ENCODE data around the gene AKT3. TPM values are rescaled to one million over a fixed set of nuclear protein-coding genes. Genes with fewer than 3 reads are reported as not detected.
"Not testable (repeated sequence)": the region's sequence is repeated elsewhere in the genome, so short reads cannot be mapped to it uniquely, and the experiment has no call there.

AKT3 gene
- total and polyA plus RNA-seq, 4 donors, result 7.1 to 53.1 (median 23.8) TPM

DNA sequence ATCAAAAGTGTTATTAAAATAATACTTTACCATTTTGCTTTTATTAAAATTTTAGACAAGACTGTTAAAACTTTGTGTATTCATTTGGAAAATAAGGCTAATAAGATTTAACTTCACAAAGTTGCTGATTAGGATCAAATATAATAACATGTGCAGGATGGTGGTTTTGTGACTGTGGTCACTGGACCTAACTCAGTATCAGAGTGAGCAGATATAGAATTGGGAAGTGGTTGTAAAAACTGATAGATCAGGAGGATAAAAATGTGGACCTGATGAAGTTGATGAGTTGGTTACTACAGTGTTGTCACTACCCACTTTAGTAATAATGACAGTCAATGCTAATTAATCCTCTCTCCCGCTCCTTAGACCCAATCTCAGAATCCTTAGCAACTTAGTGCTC, 186.4 kb downstream of the AKT3 start:
- 90 to 100% methylated on average over 1 of the region's 1 CpG for WGBS, 2 donors

GRCh38 chr1:243662169-243662568, 187.9 kb downstream of the AKT3 start:
- not testable (repeated sequence) for H3K36me3 ChIP-seq (ENCODE audit: control insufficient read depth in 4 of 4, insufficient read depth in 4 of 4, low read length in 4 of 4); ATAC-seq (ENCODE audit: insufficient read depth, low FRiP score); H3K9me3 ChIP-seq (ENCODE audit: control insufficient read depth in 4 of 4, insufficient read depth in 3 of 4, low read length in 3 of 4); H3K4me1 ChIP-seq (ENCODE audit: control insufficient read depth in 5 of 5, insufficient read depth in 5 of 5, low read length in 5 of 5); H3K27ac ChIP-seq (ENCODE audit: low read depth in 1 of 2, low read length in 1 of 2); H3K27me3 ChIP-seq (ENCODE audit: control insufficient read depth in 3 of 3, insufficient read depth in 3 of 3, low read length in 2 of 3); DNase-seq; H3K9ac ChIP-seq (ENCODE audit: insufficient read depth in 1 of 2, low read length in 2 of 2); H3K4me3 ChIP-seq
- no CpG with 5 or more reads among the region's 1 CpG for WGBS, 2 donors

More for the DNA sequence above, 186.4 kb downstream of the AKT3 start:
- ATAC-seq (ENCODE audit: insufficient read depth, low FRiP score) (no peak), DNase-seq (no peak)
- no peak overlapping the region for H3K27ac ChIP-seq (ENCODE audit: low read depth in 1 of 2, low read length in 1 of 2)
- no peaks in the 10 kb centered on the region for H3K27me3 ChIP-seq (ENCODE audit: control insufficient read depth in 3 of 3, insufficient read depth in 3 of 3, low read length in 2 of 3)
- no peaks in the 10 kb centered on the region for H3K4me1 ChIP-seq (ENCODE audit: control insufficient read depth in 5 of 5, insufficient read depth in 5 of 5, low read length in 5 of 5)
- H3K9me3 ChIP-seq (ENCODE audit: control insufficient read depth in 4 of 4, insufficient read depth in 3 of 4, low read length in 3 of 4), result no peaks in the 10 kb centered on the region
- H3K4me3 ChIP-seq, result no peak overlapping the region
- H3K9ac ChIP-seq (ENCODE audit: insufficient read depth in 1 of 2, low read length in 2 of 2), result no peak overlapping the region
- no peaks in the 10 kb centered on the region for H3K36me3 ChIP-seq (ENCODE audit: control insufficient read depth in 4 of 4, insufficient read depth in 4 of 4, low read length in 4 of 4)
- TF ChIP-seq, protein P1, sequence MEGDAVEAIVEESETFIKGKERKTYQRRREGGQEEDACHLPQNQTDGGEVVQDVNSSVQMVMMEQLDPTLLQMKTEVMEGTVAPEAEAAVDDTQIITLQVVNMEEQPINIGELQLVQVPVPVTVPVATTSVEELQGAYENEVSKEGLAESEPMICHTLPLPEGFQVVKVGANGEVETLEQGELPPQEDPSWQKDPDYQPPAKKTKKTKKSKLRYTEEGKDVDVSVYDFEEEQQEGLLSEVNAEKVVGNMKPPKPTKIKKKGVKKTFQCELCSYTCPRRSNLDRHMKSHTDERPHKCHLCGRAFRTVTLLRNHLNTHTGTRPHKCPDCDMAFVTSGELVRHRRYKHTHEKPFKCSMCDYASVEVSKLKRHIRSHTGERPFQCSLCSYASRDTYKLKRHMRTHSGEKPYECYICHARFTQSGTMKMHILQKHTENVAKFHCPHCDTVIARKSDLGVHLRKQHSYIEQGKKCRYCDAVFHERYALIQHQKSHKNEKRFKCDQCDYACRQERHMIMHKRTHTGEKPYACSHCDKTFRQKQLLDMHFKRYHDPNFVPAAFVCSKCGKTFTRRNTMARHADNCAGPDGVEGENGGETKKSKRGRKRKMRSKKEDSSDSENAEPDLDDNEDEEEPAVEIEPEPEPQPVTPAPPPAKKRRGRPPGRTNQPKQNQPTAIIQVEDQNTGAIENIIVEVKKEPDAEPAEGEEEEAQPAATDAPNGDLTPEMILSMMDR (IDR thresholded peaks at IDR 0.05; ENCODE audit: control extremely low read depth, extremely low read depth), result no peak

- WGBS, 2 donors, result 90 to 95% methylated on average over 4 of the region's 4 CpGs
- DNase-seq (no peak), ATAC-seq (ENCODE audit: insufficient read depth, low FRiP score) (no peak)
- H3K36me3 ChIP-seq (ENCODE audit: control insufficient read depth in 4 of 4, insufficient read depth in 4 of 4, low read length in 4 of 4), result peaks cover 0 to 7% (median 0%) of the 10 kb centered on the region in 4 donors
- no peaks in the 10 kb centered on the region for H3K9me3 ChIP-seq (ENCODE audit: control insufficient read depth in 4 of 4, insufficient read depth in 3 of 4, low read length in 3 of 4)
- no peak overlapping the region for H3K9ac ChIP-seq (ENCODE audit: insufficient read depth in 1 of 2, low read length in 2 of 2)
- H3K27ac ChIP-seq (ENCODE audit: low read depth in 1 of 2, low read length in 1 of 2), result no peak overlapping the region
- H3K4me3 ChIP-seq, result no peak overlapping the region
- no peaks in the 10 kb centered on the region for H3K4me1 ChIP-seq (ENCODE audit: control insufficient read depth in 5 of 5, insufficient read depth in 5 of 5, low read length in 5 of 5)
- H3K27me3 ChIP-seq (ENCODE audit: control insufficient read depth in 3 of 3, insufficient read depth in 3 of 3, low read length in 2 of 3), result no peaks in the 10 kb centered on the region
- TF ChIP-seq, protein P1 (IDR thresholded peaks at IDR 0.05; ENCODE audit: control extremely low read depth, extremely low read depth), result no peak
Observed at GRCh38 chr1:243658594-243659105, 191.4 kb downstream of the AKT3 start.

GRCh38 chr1:243657793-243658192, 192.2 kb downstream of the AKT3 start:
- H3K27me3 ChIP-seq (ENCODE audit: control insufficient read depth in 3 of 3, insufficient read depth in 3 of 3, low read length in 2 of 3), result no peaks in the 10 kb centered on the region
- no peaks in the 10 kb centered on the region for H3K4me1 ChIP-seq (ENCODE audit: control insufficient read depth in 5 of 5, insufficient read depth in 5 of 5, low read length in 5 of 5)
- H3K36me3 ChIP-seq (ENCODE audit: control insufficient read depth in 4 of 4, insufficient read depth in 4 of 4, low read length in 4 of 4), result peaks cover 0 to 7% (median 0%) of the 10 kb centered on the region in 4 donors
- TF ChIP-seq, protein P1 (IDR thresholded peaks at IDR 0.05; ENCODE audit: control extremely low read depth, extremely low read depth), result no peak
- no peaks in the 10 kb centered on the region for H3K9me3 ChIP-seq (ENCODE audit: control insufficient read depth in 4 of 4, insufficient read depth in 3 of 4, low read length in 3 of 4)
- H3K9ac ChIP-seq (ENCODE audit: insufficient read depth in 1 of 2, low read length in 2 of 2), result no peak overlapping the region
- ATAC-seq (ENCODE audit: insufficient read depth, low FRiP score) (no peak), DNase-seq (no peak)
- no peak overlapping the region for H3K4me3 ChIP-seq
- H3K27ac ChIP-seq (ENCODE audit: low read depth in 1 of 2, low read length in 1 of 2), result no peak overlapping the region
- 97 to 100% methylated on average over 1 of the region's 1 CpG for WGBS, 2 donors

GRCh38 chr1:243649530-243649929, 200.5 kb downstream of the AKT3 start:
- not testable (repeated sequence) for H3K4me3 ChIP-seq; H3K9me3 ChIP-seq (ENCODE audit: control insufficient read depth in 4 of 4, insufficient read depth in 3 of 4, low read length in 3 of 4); H3K4me1 ChIP-seq (ENCODE audit: control insufficient read depth in 5 of 5, insufficient read depth in 5 of 5, low read length in 5 of 5); H3K27me3 ChIP-seq (ENCODE audit: control insufficient read depth in 3 of 3, insufficient read depth in 3 of 3, low read length in 2 of 3); DNase-seq; H3K36me3 ChIP-seq (ENCODE audit: control insufficient read depth in 4 of 4, insufficient read depth in 4 of 4, low read length in 4 of 4); ATAC-seq (ENCODE audit: insufficient read depth, low FRiP score); H3K27ac ChIP-seq (ENCODE audit: low read depth in 1 of 2, low read length in 1 of 2); H3K9ac ChIP-seq (ENCODE audit: insufficient read depth in 1 of 2, low read length in 2 of 2)
- WGBS, 2 donors, result 95 to 98% methylated on average over 3 of the region's 3 CpGs
